ENCODE results near the gene MICU1. TPM values are rescaled to one million over a fixed set of nuclear protein-coding genes. Genes with fewer than 3 reads are reported as not detected.
A peak's percentile ranks its signal among the peaks of the same experiment; 100 is the strongest.
"Not testable (repeated sequence)": the region's sequence is repeated elsewhere in the genome, so short reads cannot be mapped to it uniquely, and the experiment has no call there.

Gene MICU1
- total RNA-seq (2014; rRNA removed; shearing (Covaris generic)) = 25.7 and 26.7 TPM in 2 replicates

DNA sequence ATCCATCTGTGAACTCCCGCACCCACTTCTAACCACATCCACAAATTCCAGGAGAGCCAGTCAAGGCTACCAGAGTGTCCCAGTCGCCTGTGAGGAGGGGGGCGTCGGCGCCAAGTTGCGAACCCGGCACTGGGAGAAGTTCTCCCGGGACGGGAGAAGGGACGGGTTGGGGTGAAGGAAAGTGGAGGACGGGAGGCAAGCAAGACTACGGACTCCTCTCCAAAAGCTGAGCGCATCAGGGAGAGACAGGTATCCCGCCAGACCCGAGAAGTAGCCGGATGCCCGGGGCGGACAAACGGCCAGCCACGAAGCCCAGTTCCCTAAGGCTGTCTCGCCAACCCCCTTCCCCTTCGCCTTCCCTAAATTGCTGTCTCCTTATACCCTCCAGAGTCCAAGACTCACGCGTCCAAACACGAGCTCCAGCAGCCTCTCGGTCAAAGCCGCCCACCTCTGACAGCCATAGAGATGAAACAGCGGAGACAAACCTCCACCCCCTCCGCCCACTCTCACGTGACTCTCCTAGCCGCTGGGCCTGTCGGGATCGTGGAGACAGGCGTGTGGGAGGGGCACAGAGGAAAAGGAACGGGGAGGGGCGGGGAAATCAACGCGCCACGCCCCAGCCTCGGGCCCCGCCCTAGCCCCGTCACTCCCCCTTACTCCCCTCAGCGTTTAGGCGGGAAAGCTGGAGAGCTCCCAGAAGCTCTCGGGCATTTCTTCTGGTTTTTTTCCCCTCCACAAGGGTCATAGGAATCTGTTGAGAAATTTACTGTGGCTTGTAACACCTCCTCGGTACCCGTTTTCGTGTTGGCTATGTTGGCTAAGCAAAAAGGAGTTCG is at the start of gene MICU1:
TSS of gene MICU1 (minus strand) at position 472 of the 836 bp plus-strand sequence. CDS start 59,286 bp downstream, outside the sequence.
- DNase-seq (ENCODE audit: low read depth) = peak; percentile 97

GRCh38 chr10:72674174-72674573 is 48.3 kb upstream of the MICU1 start:
- DNase-seq (ENCODE audit: low read depth) = not testable (repeated sequence)

GRCh38 chr10:72673280-72673679 is 47.4 kb upstream of the MICU1 start:
- DNase-seq (ENCODE audit: low read depth) = no peak

GRCh38 chr10:72667207-72667864 is 41.5 kb upstream of the MICU1 start:
- DNase-seq (ENCODE audit: low read depth) = no peak

DNA sequence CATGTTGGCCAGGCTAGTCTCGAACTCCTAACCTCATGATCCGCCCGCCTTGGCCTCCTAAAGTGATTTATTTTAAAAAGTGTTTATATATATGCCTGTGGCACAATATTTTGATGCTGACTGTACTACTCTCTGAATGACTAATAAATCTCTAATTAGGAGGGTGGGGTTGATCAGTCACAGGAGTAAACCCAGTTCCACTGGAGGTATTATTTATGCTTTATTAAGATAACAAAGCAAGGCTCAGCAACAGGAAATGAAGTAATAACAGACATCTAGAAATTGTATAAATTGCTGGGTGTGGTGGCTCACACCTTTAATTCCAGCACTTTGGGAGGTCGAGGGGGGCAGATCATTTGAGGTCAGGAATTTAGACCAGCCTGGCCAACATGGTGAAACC is 40.0 kb upstream of the MICU1 start:
- DNase-seq (ENCODE audit: low read depth) = peak; percentile 18

DNA sequence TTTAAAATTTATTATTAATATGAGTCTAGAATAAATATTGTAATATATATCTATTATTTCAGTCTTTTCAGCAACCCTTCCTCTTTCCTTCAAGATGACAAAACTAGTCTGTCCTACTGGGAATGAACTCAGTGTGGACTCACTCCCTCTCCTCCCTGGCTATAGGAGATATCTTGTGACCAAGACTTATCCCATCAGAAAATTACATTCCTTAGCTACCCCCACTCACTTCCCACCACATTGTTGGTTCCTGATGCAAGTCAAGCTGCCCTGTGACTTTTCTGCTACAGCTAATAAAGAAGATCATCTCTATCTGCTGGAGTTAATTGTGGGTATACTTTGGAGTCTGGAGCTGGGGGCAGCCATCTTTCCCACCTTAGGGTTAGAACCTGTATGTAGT is 38.1 kb upstream of the MICU1 start:
- DNase-seq (ENCODE audit: low read depth) = no peak

DNA sequence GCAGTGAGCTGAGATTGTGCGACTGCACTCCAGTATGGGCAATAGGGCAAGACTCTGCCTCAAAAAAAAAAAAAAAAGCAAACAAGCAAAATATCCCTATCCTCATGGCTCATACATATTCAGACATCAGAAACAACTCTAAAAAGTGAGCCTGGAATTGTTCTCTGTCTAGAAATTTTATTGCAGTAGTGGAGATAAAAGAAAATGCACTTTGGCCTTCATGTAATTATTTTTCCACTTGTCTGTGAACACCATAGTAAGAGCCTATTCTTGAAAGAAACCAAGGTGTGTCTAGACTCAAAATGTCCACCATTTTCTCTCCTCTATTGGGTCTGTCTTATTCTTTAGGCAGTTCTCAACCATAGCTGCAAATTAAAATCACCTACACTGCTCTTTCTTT is 35.6 kb upstream of the MICU1 start:
- DNase-seq (ENCODE audit: low read depth) = no peak

- DNase-seq (ENCODE audit: low read depth) = no peak
Observed at GRCh38 chr10:72660220-72660619, 34.3 kb upstream of the MICU1 start.

DNA sequence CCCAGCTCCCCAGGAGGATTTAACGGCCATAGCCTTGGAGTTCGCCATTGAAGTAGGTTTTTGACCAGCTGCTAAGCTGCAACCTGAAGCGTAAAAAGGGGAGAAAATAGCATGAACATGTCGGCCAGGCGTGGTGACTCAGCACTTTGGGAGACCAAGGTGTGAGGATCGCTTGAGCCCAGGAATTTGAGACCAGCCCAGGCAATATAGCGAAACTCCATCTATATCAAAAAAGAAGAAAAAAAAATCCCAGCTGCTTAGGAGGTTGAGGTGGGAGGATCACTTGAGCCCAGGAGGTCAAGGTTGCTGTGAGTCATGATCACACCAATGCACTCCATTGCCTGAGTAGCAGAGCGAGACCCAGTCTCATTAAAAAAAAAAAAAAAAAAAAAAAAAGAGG is 33.8 kb upstream of the MICU1 start:
- peak; percentile 21 for DNase-seq (ENCODE audit: low read depth)

- DNase-seq (ENCODE audit: low read depth) = no peak
Observed at GRCh38 chr10:72658696-72659400, 33.0 kb upstream of the MICU1 start.

DNA sequence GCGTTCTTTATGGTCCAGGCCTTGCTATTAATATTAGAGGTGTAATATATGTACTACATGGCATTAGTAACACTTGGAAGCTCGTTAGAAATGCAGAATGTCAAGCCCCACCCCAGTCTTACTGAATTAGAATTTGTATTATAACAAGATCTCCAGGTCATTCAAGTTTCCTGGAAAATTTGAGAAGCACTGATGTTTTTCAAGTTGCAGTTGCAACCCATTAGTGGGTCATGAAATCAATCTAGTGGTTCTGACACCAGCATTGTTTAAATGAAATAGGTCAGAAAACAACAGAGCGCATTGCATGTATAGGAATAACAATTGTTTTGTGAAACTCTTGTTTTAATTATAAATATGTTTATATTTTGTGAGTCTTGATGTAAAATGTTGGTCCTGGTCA is 28.8 kb upstream of the MICU1 start:
- DNase-seq (ENCODE audit: low read depth) = no peak

- no peak for DNase-seq (ENCODE audit: low read depth)
Observed at GRCh38 chr10:72653383-72654096, 27.7 kb upstream of the MICU1 start.

- DNase-seq (ENCODE audit: low read depth) = no peak
Observed at GRCh38 chr10:72649291-72649690, 23.4 kb upstream of the MICU1 start.

DNA sequence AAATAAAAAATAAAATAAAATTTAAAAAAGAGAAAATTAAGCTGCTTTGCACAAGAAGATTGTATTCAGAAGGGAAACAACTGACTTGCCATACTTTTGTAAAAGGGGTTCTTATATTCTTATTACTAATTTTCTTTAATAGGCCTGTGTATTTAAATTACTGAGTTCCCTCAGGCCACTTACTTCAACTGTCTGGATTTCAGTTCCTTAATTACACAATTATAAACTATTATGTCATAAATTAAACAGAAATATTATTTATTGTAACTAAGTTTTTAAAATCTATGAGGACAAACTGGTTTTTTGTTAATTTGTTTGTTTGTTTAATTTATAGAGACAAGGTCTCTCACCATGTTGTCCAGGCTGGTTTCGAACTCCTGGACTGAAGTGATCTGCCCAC is 22.4 kb upstream of the MICU1 start:
- DNase-seq (ENCODE audit: low read depth) = no peak

- DNase-seq (ENCODE audit: low read depth) = not testable (repeated sequence)
Observed at GRCh38 chr10:72646971-72647370, 21.1 kb upstream of the MICU1 start.

DNA sequence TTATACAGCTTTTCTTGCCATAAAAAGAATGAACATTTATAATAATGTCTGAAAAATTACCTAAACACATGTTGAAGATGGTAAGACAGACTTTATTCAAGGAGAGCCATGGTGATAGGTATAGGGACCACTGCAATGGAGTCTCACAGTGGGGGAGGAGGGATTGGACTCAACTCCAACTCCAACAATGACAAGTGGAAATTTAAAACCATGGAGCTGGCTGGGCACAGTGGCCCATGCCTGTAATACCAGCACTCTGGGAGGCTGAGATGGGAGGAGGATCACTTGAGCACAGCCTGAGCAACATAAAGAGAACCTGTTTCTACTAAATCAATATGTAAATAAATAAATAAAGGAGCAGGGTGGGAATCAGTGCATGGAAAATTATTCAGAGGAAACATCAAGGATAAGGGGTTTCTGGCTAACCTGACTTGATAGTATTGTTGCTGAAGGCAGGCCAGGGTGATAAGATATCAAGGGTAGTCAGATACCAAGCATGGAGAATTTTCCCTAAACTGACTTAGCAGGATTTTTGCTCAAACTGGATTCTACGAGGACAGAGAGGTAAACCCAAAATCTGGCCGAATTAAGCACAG is 19.5 kb upstream of the MICU1 start:
- no peak for DNase-seq (ENCODE audit: low read depth)

- DNase-seq (ENCODE audit: low read depth) = no peak
Observed at GRCh38 chr10:72642318-72642717, 16.4 kb upstream of the MICU1 start.

DNA sequence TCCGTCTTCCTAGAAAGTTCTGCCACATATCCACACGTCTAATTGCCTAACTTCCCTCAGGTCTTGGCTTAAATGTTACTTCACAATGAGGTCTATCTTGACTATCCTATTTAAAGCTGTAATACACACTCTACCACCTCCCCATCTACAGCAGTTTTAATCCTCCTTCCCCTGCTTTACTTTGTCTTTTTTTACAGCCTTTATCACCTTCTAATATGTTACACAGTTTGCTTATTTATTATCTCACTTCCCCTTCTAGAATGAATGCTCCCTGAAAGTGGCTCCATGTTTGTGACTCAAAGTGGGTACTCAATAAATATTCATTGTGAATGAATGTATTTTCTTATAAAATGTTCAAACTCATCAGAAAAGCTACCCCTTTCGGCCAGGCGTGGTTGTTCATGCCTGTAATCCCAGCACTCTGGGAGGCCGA is 13.6 kb upstream of the MICU1 start:
- DNase-seq (ENCODE audit: low read depth) = no peak

DNA sequence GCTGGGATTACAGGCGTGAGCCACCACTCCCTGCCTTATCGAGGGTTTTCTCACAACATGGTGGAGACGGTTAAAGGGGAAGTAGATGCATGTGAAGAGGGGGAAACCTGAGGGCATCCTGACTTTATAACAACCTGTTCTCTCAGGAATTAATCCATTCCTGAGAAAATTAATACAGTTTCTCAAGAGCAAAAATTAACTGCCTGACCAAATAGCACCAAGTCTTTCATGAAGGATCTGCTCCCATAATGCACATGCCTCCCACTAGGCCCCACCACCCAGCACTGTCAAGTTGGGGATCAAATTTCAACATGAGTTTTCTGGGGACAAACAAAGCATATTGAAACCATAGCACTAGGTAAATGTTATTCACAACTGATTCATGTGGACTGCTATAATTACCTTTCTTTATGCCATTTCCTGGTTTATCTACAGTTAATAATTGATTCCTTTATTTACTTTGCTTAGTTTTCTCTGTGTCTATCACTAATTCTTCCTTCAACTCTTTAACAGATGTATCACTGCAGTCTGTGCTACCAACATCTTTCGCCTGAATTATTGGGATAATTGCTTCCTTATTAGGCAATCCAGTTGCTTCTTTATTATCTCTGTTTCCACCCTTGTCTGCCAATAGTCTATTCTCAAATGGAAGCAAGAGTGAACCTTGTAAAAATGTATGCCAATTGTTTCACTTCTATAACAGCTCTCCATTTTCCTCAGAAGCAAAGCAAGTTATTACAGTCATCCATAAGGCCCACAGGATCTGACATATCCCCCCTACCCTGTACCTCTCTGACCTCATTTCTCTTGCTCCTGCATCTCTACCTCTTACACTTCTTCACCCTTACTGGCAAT is 12.9 kb upstream of the MICU1 start:
- DNase-seq (ENCODE audit: low read depth) = no peak

DNA sequence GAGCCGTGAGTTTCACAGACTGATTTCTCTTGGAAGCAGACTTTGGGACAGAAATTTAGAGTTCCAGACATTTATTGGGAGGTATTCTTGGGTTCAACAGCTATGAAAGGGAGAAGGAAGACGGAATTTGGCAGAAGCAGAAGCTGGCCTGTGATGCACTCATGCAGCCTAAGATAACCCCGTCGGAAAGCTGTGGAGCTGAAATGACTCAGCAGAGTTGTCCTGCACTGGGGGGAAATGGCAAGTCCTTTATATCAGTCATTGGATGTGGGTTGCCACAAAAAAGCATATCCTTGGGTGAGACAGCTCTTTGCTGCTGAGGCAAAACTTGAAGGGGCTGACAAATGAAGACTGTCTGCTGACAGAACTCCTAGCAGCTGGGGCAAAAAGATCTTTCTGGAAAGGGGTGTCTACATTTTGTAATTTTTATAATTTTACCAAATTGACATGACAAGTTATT is 11.5 kb upstream of the MICU1 start:
- DNase-seq (ENCODE audit: low read depth) = peak; percentile 61
